Stomach (tissue), 9 donors: ENCODE measurements around the gene TMEM242. TPM values are rescaled to one million over a fixed set of nuclear protein-coding genes. Genes with fewer than 3 reads are reported as not detected.

Experiments
- DNase-seq, 2 donors: peaks; one replicate each; pipeline versions ENCODE4 v3.0.0 to v3.0.0-alpha.2; 2013 to 2019
- H3K27ac ChIP-seq, 5 donors: fragments of 200-600 bp in 4 of 5; sonication (generic) in 4 of 5; one replicate each; pipeline ENCODE4 v1.5.1; 2013 to 2019; ENCODE audit warnings: mild to moderate bottlenecking in 1 of 5, moderate library complexity in 1 of 5
- H3K27me3 ChIP-seq, 3 donors: fragments of 200-600 bp; sonication (generic); one replicate each; pipeline ENCODE4 v1.5.1; 2017 to 2019; ENCODE audit warnings: mixed run types in 1 of 3
- H3K36me3 ChIP-seq, 4 donors: fragments of 200-600 bp; sonication (generic); 1 replicate in 3 of 4; 2 replicates in 1 of 4; pipeline ENCODE4 v1.5.1; 2016 to 2019
- H3K4me1 ChIP-seq, 4 donors: fragments of 200-600 bp; sonication (generic); one replicate each; pipeline ENCODE4 v1.5.1; 2016 to 2019
- H3K4me3 ChIP-seq, 4 donors: fragments of 200-600 bp; sonication (generic) in 3 of 4; one replicate each; pipeline ENCODE4 v1.5.1; 2016 to 2019; ENCODE audit warnings: mild to moderate bottlenecking in 1 of 4
- H3K9me3 ChIP-seq, 4 donors: fragments of 200-600 bp; sonication (generic); one replicate each; pipeline ENCODE4 v1.5.1; 2016 to 2019
- CTCF ChIP-seq, 7 experiments: fragments of 450-650 bp in 4 of 7; fragments of 200-600 bp in 3 of 7; sonication (generic) in 3 of 7; IDR thresholded peaks; one replicate each; pipeline ENCODE4 v1.5.1; 2016 to 2019; ENCODE audit warnings: antibody characterized with exemption in 7 of 7, control low read depth in 2 of 7, mild to moderate bottlenecking in 1 of 7
- EP300 ChIP-seq: sonication (generic); formaldehyde crosslinking; IDR thresholded peaks from one replicate; pipeline ENCODE4 v1.6.1; 2017; ENCODE audit warnings: antibody characterized with exemption
- POLR2A ChIP-seq, 4 donors: fragments of 450-650 bp; IDR thresholded peaks; one replicate each; pipeline ENCODE4 v1.6.1; 2016; ENCODE audit warnings: antibody characterized with exemption in 4 of 4, control low read depth in 2 of 4, mild to moderate bottlenecking in 1 of 4, moderate library complexity in 1 of 4
- POLR2AphosphoS5 ChIP-seq, 3 donors: sonication (generic); formaldehyde crosslinking; IDR thresholded peaks; one replicate each; pipeline ENCODE4 v1.6.1; 2016; ENCODE audit warnings: antibody characterized with exemption in 3 of 3
- WGBS, 5 donors: extraction: QIAGEN DNeasy Blood & Tissue Kit in 3 of 5; methylation state at CpG; one replicate each; pipeline versions ENCODE4 v1.1.5 to v1.1.7; 2013 to 2018; 5-methylcytosine and 5-hydroxymethylcytosine counted together
- intact Hi-C: fragments of 100-400 bp; cut with DNase I; formaldehyde crosslinking; loops from one replicate; pipeline ENCODE4 v1.15.1; 2023; ENCODE audit warnings: low total_unique reads
- polyA plus RNA-seq, 3 donors: library from polyadenylated mRNA; stranded (reverse); fragments of 200-250 nt; gene quantifications; one replicate each; pipeline ENCODE4 v1.2.3, GENCODE V29; 2013
- total RNA-seq, 5 donors: library from RNA; depleted of rRNA; stranded (reverse); fragments of >200 nt; gene quantifications; one replicate each; pipeline versions ENCODE4 v1.1.0 to v1.2.3, GENCODE V29; 2014 to 2016
- donor health status: healthy with polysubstance abuse.
- donor health status: Bipolar disorder and iron deficiency.
- donor health status: healthy.

Gene TMEM242
- total and polyA plus RNA-seq, 8 donors, result 0.87 to 13.8 (median 4.4) TPM; not detected in 1

GRCh38 chr6:157368359-157369049 lies 45.2 kb upstream of the TMEM242 start:
- peaks cover 0 to 8% (median 0%) of the 10 kb centered on the region in 3 donors for H3K27me3 ChIP-seq

GRCh38 chr6:157366648-157367047 lies 43.3 kb upstream of the TMEM242 start:
- H3K4me3 ChIP-seq, result no peak overlapping the region
- no peaks in the 10 kb centered on the region for H3K9me3 ChIP-seq
- DNase-seq, result no peak
- H3K27me3 ChIP-seq, result peaks cover 0 to 13% (median 0%) of the 10 kb centered on the region in 3 donors
- H3K27ac ChIP-seq, result no peak overlapping the region
- no peaks in the 10 kb centered on the region for H3K36me3 ChIP-seq
- intact Hi-C loops, result no loop called here
- TF ChIP-seq CTCF (IDR thresholded peaks at IDR 0.05) (no peak), POLR2AphosphoS5 (IDR thresholded peaks at IDR 0.05) (no peak), EP300 (no peak), POLR2A (IDR thresholded peaks at IDR 0.05) (no peak)
- WGBS, 5 donors, result 85 to 92% (median 88%) methylated on average over 11 of the region's 11 CpGs
- H3K4me1 ChIP-seq, result no peaks in the 10 kb centered on the region

More at GRCh38 chr6:157368359-157369049, 45.2 kb upstream of the TMEM242 start:
- no peak for TF ChIP-seq EP300
- TF ChIP-seq POLR2AphosphoS5 (IDR thresholded peaks at IDR 0.05), result no peak
- TF ChIP-seq POLR2A (IDR thresholded peaks at IDR 0.05), result no peak
- TF ChIP-seq CTCF (IDR thresholded peaks at IDR 0.05), result no peak
- intact Hi-C loops, result no loop called here
- no peak for DNase-seq
- Histone ChIP-seq H3K9me3 (no peaks in the 10 kb centered on the region), H3K4me3 (no peak overlapping the region), H3K4me1 (no peaks in the 10 kb centered on the region), H3K27ac (no peak overlapping the region), H3K36me3 (no peaks in the 10 kb centered on the region)
- WGBS, 5 donors, result 81 to 88% (median 83%) methylated on average over 6 to 7 of the region's 7 CpGs

- DNase-seq, result no peak
- Histone ChIP-seq H3K9me3 (no peaks in the 10 kb centered on the region), H3K27ac (no peak overlapping the region), H3K27me3 (peaks cover 0 to 13% (median 0%) of the 10 kb centered on the region in 3 donors), H3K36me3 (no peaks in the 10 kb centered on the region), H3K4me1 (no peaks in the 10 kb centered on the region), H3K4me3 (no peak overlapping the region)
- intact Hi-C loops, result no loop called here
- TF ChIP-seq POLR2AphosphoS5 (IDR thresholded peaks at IDR 0.05), result no peak
- TF ChIP-seq EP300, result no peak
- no peak for TF ChIP-seq POLR2A (IDR thresholded peaks at IDR 0.05)
- TF ChIP-seq CTCF (IDR thresholded peaks at IDR 0.05), result no peak
- WGBS, 5 donors, result 87 to 95% (median 95%) methylated on average over 1 of the region's 1 CpG
These were observed 41.4 kb upstream of the TMEM242 start for GRCh38 chr6:157364705-157365104.

GRCh38 chr6:157361886-157362285 lies 38.6 kb upstream of the TMEM242 start:
- 56 to 79% (median 77%) methylated on average over 3 of the region's 3 CpGs for WGBS, 5 donors
- Histone ChIP-seq H3K27me3 (peaks cover 0 to 13% (median 0%) of the 10 kb centered on the region in 3 donors), H3K4me3 (no peak overlapping the region), H3K4me1 (no peaks in the 10 kb centered on the region), H3K27ac (no peak overlapping the region), H3K36me3 (no peaks in the 10 kb centered on the region), H3K9me3 (no peaks in the 10 kb centered on the region)
- DNase-seq, result no peak
- intact Hi-C loops, result no loop called here
- TF ChIP-seq EP300, result no peak
- no peak for TF ChIP-seq POLR2AphosphoS5 (IDR thresholded peaks at IDR 0.05)
- no peak for TF ChIP-seq CTCF (IDR thresholded peaks at IDR 0.05)
- no peak for TF ChIP-seq POLR2A (IDR thresholded peaks at IDR 0.05)
